HG03060 (cell line): Measurements from ENCODE around the gene EIF4G3.

Source experiments
- ATAC-seq: cut with Tn5 transposase; IDR thresholded peaks from one replicate; pipeline ENCODE4 v1.9.1; 2021; ENCODE audit warnings: low read depth, moderate number of reproducible peaks; ENCODE audit not compliant: unreplicated experiment

EIF4G3 gene

GRCh38 chr1:20787840-20788795 is 388.6 kb downstream of the EIF4G3 start:
- ATAC-seq, result no peak

GRCh38 chr1:20787029-20787839 is 389.5 kb downstream of the EIF4G3 start, which contains the start of gene HP1BP3:
Gene HP1BP3, minus strand, starts transcription at chr1:20787307. Its CDS starts 6,867 bp downstream, at chr1:20780440.
- peak; percentile 11 for ATAC-seq

DNA sequence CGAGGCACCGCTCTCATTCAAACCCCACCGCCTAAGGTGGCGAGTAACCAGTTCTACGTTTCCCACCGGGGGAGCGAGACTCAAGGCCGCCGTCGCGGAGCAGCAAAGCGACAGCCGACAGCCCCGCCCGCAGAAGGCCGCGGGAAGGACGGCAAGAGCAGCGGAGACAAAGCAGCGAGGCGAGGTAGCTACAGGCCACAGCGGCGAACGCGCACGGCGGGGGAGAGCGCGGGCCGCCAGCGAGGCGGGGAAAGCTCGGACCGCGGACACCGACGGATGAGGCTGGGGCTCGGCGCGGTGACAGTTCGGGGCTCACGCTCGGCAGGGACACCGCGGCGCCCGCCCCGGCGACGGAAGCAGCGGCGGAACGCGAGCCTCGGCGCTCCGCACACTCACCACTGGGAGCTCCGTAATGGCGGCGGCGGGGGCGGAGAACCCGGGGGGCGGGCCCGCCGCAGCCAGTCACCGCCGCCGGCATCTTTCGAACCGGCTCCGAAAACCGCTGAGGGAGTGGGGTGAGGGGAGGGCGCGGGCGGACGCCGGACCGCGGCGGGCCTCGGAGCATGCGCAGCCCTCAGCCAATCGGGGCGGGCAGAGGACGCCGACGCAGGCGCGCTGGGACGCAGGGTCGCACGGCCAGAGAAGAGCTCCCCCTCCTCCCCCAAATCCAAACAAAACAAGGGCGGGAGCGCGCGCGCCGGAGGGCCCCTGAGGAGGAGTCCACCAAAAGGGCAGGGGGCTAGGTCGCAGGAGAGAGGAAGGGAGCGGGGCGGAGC is 390.3 kb downstream of the EIF4G3 start:
- ATAC-seq, result peak; percentile 48

DNA sequence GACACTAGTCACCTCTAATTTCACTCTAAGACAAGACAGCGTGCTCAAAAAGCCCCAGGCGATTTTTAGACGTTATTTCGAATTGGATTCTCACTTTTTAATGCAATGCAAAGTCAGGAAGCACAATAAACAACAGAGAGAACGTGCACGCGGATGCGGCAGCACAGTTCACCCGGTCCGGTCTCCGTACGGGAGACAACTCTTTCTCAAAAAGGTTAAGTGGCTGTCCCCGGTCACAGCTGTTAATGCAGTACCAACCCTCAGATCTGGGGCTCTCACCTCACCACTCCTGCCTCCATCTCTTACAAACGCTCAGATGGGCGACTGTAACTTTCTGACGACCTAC is 390.8 kb downstream of the EIF4G3 start:
- ATAC-seq, result no peak

DNA sequence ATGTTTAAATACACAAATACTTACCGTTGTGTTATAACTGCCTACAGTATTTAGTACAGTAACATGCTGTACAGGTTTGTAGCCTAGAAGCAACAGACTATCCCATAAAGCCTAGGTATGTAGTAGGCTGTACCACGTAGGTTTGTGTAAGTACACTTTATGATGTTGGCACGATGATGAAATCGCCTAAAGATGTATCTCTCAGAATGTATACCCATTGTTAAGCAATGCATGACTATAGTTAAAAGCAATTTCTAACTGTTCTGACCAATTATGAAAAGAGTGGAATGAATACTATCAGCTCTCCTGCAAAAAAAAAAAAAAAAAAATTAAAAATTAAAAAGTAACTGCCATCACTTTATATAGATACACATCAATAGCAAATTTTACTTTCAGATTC is 401.0 kb downstream of the EIF4G3 start:
- ATAC-seq, result no peak

DNA sequence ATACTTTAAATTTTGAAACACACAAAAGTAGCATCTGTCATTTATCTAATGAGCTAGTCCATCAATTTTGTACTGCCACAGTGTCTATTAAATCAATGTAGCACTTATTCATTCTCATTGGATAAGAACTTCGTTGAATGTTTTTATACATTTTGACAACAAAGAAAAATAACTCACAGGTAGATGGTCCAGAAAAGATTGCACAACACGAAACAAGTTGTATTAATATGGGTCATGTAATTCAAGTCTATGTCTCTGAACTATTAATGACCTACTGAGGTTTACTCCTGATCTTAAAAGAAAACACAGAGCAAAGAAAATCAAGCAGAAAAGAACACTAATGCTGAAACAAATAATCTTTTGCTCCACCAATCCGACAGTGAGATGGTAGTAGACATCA is 404.9 kb downstream of the EIF4G3 start:
- no peak for ATAC-seq

DNA sequence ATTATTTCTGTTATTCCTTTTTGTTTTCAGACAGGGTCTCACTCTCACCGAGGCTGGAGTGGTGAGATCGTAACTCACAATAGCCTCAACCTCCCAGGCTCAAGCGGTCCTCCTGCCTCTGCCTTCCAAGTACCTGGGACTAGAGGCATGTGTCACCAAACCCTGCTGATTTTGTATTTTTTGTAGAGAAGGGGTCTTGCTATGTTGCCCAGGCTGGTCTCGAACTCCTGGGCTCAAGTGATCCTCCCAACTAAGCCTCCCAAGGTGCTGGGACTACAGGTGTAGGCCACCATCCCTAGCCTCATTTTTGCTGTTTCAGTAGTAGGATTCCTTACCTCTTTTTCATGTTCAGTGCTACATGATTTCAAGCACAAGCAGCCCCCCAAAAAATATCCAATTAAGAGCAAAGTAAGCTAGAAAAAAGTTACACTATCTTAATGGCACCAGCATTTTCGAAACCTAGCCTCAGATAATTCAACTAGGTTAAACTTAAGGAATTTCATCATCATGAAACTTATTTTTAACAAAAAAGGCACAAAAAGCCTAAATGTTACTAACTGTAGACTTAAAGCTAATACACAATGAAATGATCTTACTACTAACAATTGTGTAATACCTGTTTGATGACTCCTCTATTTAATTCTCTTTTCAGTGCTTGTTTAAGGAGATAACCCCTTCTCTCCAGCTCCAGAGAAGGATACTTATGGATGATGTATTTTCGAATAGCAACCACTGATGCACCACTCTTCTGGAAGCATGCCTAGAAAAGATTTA is 406.2 kb downstream of the EIF4G3 start:
- no peak for ATAC-seq

GRCh38 chr1:20767271-20767670 is 409.4 kb downstream of the EIF4G3 start:
- no peak for ATAC-seq

GRCh38 chr1:20763417-20763816 is 413.3 kb downstream of the EIF4G3 start:
- no peak for ATAC-seq

GRCh38 chr1:20760322-20760721 is 416.4 kb downstream of the EIF4G3 start:
- no peak for ATAC-seq
